Pons (tissue), 1 donor: Measurements from ENCODE around the gene R3HDM4.
"Not testable (repeated sequence)": the region's sequence is repeated elsewhere in the genome, so short reads cannot be mapped to it uniquely, and the experiment has no call there.

Experiments
- DNase-seq: peaks from one replicate; pipeline ENCODE4 v3.0.0-alpha.2; 2016; ENCODE audit warnings: low spot score

R3HDM4 gene

DNA sequence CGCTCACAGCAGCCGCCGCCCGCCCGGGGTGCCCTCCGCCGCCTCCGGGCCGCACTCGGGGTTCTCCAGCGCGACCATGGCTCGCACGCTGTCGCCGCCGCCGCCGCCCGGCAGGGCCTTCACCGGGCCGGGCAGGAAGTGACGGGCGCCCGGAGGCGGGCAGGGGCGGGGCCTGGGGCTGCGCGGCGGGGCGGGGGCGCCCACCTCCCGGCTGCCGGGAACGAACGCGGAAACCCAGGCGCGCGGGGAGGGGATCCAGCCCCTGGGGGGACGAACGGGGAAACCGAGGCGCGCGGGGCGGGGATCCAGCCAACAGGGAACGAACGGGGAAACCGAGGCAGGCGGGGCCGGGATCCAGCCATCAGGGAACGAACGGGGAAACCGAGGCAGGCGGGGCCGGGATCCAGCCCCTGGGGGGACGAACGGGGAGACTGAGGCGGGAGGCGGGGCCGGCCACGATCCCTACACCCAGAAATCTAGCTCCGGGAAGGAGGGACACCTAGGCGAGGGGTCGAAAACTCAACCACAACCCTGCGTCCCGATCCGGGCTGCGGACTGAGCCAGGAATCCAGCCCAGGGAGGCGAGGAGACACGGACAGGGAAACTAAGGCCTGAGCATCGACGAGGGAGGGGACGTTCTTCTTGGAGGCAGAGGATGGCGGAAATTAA, at the start of gene R3HDM4:
R3HDM4 (minus strand) TSS at position 140 of the 669 bp plus-strand sequence; CDS start at position 78, 62 bp downstream.
- DNase-seq = peak; percentile 30

DNA sequence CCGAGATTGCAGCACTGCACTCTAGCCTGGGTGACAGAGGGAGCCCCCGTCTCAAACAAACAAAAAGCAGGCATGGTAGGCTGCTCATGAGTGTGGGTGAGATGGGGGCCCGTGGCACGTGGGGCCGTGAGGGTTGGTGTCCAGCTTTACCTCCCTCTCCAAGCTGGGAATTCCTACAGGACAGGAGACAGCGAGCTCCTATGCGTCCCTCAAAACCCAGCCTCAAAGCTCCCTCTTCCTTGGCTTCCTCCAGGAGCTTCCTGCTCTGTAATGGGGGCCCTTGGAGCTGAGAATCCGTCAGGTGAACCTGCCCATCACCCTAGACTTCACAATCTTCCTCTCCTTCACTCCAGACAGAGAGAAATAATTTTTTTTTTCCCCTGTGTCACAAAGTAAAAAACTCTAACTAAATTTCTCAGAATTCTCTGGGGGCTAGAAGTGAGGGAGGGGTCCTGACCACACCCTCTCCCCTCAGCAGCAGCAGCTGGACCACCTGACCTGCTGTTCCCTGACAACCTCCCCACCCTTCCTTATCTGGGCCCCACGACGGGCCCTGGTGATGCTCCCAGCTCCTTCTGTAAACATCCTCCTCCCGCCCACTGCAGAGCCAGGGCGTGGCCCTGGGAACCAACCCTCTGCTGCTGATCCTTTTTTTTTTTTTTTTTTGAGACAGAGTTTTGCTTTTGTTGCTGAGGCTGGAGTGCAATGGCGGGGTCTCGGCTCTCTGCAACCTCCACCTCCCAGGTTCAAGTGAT, 49.0 kb upstream of the R3HDM4 start:
- DNase-seq = no peak

DNA sequence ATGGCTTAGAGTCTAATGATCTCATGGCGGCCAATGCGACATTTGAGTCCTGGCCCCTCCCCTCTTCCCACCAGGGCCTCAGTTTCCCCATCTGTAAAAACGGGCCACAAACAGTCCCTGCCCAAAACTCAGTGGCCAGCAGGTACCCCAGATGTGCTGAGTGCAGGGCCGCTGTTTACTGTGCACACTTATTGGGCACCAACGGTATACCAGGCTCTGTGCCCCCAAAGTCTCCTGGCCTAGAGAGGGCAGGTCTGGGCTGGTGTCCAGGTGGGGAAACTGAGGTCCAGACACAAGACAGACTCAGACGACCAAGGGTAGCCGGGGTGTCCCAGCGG, 47.6 kb upstream of the R3HDM4 start:
- DNase-seq = no peak

DNA sequence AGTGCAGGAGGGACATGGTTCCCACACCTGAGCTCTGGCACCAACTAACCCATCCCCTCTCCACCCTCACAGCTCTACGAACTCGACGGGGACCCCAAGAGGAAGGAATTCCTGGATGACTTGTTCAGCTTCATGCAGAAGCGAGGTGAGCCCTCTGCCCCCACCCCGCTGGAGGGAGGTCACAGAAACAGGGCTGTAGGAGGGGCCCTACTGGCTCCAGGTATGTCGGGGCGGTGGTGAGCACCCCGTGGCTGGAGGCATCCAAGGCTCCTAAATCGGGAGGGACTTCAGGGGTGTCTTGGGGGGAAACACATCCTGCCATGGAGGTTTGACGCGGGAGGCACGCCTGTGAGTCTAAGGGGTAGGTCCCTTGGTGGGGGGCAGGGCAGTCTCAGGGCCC, 47.0 kb upstream of the R3HDM4 start:
- no peak for DNase-seq

DNA sequence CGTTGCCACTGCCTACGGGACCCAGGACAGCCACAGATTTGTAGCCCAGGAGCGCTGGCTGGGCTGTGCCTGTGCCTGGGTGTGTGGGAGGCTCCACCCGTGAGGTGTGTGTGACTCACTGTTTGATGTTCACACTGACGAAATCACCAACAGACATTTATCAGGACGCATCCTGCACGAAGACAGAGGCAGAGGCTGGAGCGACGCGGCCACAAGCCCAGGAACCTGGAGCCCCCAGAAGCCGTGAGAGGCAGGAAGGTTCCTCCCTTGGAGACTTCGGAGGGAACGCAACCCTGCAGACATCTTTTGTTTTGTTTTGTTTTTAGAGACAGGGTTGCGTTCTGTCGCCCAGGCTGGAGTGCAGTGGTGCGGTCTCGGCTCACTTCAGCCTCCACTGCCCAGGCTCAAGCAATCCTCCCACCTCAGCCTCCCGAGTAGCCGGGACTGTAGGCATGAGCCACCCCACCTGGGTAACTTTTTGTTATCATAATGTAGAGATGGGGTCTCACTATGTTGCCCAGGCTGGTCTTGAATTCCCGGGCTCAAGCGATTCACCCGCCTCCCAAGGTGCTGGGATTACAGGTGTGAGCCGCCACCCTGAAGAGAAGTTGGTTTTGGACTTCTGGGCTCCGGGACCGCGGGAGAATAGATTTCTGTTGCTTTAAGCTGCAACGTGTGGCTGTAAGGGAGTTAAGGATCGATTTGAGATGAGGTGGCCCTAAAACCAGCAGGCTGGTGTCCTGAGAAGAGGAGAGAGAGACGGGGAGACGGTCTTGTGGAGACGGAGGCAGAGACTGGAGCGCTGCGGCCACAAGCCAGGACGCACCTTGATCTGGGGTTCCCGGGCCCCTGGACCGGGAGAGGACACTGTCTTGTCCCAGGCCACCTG, 46.2 kb upstream of the R3HDM4 start:
- no peak for DNase-seq

DNA sequence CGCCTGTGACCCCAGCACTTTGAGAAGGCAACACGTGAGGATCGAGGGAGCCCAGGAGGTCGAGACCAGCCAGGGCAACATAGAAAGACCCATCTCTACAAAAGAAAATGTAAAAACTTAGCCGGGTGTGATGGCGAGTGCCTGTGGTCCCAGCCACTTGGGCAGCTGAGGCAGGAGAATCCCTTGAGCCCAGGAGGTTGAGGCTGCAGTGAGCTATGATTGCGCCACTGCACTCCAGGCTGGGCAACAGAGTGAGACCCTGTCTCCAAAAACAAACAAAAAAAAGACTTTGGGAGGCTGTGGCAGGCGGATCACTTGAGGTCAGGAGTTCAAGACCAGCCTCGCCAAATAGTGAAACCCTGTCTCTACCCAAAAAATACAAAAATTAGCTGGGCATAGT, 44.6 kb upstream of the R3HDM4 start:
- not testable (repeated sequence) for DNase-seq

DNA sequence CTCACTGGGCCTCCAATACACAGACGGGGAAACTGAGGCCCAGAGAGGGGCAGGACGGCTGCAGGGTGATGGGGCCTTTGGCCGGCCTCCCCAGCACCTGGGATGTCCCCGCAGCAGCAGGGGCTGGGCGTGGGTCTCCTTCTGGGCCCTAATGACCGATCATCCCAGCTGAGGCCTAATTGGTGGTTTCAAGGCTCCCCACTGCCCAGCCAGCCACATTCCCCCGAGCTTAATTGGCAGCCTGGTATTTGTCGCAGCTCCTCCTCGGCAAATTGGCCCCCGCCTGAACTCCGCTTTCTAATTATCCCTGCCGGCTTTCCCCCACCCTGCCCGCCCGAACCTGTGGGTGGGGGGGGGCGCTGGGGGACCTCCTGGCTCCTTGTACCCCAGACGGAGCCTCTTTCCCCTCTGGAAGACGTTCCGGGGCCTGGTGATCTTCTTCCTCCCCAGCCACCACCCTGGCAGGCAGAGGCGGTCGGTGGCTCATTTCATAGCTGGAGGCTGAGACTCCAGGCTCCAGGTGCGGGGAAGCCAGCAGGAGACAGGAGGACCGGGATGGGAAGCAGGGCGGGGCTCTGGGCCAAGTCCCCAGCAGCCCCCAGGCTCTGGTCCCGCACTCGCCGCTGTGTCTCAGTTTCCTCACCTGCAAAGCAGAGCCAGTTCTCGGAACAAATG, 43.9 kb upstream of the R3HDM4 start:
- DNase-seq = no peak

DNA sequence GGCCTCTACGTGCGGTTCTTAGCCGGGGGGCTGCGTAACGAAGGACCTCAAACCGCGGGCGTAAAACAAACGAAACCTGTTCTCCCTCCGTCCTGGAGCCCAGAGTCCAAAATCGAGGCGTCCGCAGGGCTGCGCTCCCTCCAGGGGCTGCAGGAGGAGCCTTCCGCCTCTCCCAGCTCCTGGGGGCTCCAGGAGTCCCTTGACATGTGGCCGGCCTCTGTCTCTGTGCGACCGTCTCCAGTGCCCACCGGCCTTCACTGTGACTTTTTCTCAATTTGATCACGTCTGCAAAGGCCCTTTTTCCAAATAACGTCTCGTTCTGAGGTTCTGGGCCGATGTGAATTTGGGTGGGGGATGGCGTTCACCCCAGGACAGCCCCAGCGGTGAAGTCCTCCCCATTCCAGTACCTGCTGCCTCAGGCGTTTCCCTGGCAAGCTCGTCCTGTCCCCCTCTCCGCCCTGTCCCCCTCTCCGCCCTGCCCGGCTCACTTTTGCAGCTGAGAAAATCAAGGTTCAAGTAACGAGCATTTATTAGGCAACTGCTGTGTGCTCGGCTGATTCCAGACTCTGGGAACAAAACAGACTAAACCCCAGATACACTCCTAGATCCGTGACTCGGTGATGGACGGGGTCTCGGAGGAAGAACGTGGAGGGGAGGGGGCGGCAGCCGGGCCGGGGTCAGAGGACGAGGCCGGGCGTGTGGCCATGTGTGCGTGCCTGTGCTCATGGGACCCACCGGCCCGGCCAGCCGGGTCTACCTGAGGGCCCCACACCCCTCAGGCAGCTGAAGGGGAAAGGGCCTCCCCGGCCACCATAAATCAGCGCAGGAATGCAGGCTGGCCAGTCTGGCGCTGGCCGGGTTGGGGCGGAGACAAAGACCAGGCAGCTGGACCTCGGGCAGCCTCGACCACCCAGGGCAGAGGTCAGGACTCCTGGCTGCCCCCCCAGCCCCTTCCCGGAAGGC, 43.1 kb upstream of the R3HDM4 start:
- no peak for DNase-seq

DNA sequence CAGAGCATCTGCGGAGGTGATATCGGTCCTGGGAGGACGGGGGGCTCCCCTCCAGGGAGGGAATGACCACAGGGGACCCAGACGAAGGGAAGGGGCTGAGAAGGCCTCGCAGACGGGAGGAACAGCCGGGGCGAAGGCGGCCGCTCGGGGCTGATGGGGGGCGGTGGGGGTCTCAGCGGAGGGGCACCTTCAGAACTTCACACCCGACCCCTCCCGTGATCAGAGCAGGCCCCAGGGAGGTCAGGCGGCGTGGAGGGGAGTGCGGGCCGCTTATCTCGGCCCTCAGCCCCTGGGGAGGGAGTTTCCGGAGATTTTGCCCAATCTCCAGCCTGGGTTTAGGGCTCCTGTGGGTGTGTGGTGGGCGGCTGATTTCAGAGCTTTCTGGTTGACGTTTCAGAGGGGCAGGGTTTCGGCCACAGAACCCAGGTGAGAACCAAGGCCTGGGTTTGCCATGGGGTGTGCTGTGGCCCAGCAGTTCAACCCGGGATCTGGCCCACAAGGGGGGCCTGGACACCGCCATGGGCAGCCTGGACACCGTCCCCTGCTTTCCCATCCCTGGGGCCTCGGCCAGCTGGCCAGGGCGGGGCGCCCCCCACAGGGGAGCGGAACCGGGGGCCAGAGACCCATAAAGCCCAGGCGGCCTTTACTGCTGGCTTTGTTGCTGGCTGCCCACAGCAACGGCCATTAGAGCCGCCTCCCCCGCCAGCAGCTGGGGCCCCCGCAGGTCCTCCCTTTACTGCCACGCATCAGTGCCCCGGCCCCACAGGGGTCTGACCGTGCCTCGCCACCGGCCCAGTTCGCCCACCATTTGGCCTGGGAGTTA, 41.9 kb upstream of the R3HDM4 start:
- no peak for DNase-seq

DNA sequence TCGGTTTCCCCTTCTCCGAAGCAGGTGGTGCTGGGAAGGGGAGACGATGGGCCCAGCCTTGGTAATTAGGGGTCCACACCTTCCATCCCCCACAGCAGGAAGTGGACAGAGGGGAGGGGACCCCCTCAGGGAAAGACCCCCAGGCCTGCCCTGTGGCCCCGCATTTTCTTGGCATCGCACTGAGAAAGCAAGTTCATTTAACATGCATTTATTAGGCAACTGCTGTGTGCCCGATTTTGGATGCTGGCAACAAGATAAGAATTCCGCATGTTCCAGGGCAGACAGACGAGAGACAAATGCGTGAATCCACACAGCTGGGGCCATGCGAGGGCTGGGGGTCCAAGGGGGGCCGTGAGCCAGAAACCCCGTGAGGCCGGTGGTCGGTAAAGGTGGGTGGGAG, 41.3 kb upstream of the R3HDM4 start:
- no peak for DNase-seq

DNA sequence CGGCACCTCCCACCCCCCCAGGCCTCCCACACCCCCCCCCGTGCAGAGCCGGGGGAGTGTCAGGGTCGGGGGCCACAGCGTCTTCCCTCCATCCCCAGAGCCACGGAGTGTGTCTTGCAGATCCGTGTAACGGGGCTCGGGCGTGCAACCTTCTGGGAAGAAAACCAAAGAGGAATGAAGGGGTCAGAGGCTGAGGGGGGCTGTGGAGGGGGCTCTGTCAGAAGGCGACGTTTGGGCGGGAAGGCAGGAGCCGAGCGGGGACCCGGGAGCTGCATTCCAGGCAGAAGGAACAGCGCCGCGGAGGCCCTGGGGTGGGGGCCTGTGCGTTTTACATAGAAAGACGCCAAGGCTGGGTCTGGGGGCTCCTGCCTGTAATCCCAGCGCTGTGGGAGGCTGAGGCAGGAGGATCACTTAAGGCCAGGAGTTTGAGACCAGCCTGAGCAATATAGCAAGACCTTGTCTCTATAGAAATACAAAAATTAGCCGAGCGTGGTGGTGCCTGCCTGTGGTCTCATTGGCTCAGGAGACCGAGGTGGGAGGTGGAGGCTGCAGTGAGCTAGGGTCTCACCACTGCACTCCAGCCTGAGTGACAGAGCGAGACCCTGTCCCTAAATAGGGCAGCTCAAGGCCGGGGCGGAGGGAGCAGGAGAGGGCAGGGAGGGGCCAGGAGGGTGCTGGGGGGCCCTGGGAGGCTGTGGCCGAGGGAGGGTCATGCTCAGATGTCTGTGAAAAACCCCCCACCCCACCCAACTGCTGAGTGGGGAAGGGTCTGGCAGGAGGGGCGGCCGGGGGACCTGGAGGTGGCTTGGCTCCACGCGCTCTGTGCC, 40.6 kb upstream of the R3HDM4 start:
- DNase-seq = no peak

DNA sequence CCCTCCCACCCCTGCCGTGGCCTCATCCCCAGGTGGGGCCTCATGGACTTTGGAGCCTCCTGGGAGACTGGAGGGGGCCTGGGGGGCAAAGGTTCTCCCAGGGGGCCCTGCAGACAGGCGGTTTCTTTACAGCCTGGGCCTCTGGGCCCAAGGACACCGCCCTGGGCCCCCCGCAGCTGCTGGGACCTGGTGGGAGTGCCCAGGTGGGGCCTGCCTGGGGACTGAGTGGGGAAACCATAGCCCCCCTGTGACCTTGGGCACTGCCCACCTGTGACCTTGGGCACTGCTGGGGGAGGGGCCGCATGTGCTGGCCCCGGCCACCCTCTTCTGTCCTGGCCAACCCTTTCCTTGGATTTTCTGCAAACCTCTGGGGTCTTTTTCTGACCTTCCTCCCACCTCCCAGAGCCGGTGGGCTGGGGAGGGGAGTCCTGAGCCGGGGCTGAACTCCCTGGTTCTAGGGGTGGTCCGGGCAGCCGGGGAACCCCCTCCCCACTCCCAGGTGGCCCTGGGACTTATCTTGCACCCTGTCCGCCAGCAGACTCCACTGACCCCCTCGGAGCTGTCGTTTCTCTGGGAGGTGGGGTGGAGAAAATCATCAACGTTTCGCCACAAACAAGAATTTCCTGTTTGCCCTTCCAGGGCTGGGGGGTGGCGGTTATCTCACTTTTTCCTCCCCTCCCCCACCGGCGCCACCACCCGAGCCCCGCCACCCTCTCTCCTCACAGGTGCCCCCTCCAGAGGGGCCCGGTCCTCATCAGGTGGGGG, 39.8 kb upstream of the R3HDM4 start:
- no peak for DNase-seq

DNA sequence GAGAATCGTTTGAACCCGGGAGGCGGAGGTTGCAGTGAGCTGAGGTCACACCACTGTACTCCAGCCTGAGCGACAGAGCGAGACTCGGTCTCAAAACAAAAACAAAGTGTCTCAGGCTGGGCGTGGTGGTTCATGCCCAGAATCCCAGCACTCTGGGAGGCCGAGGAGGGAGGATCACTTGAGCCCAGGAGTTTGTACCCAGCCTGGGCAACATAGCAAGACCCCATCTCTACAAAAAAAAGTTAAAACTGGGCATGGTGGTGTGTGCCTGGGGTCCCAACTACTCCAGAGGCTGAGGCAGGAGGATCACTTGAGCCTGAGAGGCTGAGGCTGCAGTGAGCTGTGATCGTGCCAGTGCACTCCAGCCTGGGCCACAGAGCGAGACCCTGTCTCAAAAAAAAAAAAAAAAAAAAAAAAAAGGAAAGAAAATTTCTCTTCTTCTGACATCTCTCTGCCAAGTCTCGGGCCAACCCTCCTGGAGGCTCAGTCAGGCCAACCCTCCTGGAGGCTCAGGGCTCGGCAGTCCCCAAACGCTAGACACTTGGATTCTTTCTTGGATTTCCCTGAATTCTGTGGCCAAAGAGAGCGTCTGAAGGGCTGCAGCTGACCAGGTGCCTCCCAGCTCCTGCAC, 39.1 kb upstream of the R3HDM4 start:
- no peak for DNase-seq

DNA sequence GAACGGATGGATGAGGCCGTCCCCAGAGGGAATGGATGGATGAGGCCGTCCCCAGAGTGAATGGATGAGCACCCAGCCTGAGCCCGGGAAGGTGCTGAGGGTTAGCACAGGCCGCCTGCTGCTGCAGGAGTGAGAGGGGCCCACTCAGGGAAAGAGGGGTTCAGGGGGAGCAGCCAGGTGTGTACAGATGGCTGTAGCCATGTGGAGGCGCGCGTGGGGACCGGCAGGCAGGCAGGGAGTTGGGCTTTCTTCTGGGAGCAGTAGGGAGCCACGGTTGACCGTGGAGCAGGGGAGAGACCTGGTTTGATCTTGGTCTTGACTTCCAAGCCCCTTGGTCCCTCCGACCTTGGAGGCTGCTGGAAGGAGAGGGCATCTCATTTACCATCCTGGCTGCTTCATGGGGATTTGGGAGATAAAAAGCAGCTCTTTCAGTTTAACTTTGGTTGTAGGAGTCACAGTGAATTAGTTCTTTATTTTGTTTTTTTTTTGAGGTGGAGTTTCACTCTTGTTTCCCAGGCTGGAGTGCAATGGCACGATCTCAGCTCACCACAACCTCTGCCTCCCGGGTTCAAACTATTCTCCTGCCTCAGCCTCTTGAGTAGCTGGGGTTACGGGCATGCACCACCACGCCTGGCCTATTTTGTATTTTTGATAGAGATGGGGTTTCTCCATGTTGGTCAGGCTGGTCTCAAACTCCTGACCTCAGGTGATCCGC, 37.5 kb upstream of the R3HDM4 start:
- no peak for DNase-seq

DNA sequence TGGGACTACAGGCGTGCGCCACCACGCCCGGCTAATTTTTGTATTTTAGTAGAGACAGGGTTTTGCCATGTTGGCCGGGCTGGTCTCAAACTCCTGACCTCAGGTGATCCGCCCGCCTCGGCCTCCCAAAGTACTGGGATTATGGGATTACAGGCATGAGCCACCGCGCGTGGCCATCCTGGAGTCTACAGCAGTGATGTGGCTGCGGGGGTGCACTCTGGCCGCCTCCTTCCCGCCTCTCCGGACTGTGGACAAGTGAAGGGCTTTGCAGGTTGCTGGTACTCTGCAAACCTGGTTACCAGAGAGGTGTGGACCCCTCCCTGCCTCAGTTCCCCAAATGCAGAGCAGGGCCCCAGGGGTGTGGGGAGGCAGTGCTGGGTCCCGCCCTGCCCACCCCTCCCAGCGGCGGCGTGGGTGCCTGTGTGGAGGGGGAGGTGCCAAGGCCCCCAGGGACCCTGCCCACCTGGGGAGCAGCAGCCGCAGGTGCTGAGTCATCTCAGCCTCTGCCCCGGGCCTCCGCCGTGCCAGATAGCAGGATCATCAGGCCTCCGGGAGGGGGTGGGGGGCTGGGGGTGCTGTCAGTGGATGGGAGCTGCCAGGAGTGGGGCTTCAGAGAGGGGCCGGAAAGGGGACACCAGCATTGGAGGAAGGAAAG, 36.0 kb upstream of the R3HDM4 start:
- DNase-seq = no peak

DNA sequence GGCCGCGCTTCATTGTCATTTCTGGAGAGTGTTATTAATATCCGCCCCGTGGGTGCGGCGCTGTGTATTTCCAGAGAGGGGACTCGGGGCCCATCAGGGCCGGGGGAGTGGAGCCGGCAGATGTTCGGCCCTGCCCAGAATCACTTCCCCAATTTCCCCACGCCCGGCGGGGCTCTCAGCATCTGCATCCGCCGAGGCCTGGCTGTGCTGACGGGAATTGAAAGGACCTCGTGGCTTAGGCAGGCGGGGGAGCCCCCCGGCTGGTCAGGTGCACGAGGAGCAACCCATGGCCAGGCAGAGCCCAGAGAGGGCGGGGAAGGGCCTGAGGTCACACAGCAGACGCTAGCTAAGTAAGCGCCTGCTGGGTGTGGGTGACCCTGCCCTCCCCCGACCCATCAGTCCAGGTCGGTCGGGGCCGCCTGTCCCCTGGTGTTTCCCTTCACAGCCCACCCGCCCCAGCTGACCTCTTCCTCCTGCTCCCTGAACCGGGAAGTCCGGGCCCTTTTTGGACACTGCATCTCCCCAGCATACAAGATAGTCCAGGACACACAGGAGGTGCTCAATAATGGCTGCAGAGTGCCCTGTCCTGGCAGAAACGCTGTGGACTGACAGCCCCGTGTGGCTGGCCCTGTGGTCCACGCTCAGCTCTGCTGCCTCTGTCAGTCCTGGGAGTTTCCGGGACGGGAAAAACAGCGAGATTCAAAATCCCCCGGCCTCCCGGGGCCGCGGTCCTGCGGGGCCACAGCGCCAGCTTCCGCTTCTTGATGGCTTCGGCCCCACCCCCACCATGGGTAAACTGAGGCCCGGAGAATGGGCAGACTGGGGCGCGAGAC, 34.9 kb upstream of the R3HDM4 start:
- peak; percentile 55 for DNase-seq
